Mesothelial cell of epicardium (in vitro differentiated cells): ENCODE data around the gene DFFB. TPM values are rescaled to one million over a fixed set of nuclear protein-coding genes. Genes with fewer than 3 reads are reported as not detected.
A peak's percentile ranks its signal among the peaks of the same experiment; 100 is the strongest.
"Not testable (repeated sequence)": the region's sequence is repeated elsewhere in the genome, so short reads cannot be mapped to it uniquely, and the experiment has no call there.

Source experiments
- DNase-seq, 2 experiments: peaks; one replicate each; pipeline ENCODE4 v3.0.0; 2021; ENCODE audit warnings: low spot score in 2 of 2; ENCODE audit not compliant: unreplicated experiment in 2 of 2
- H3K27ac Mint-ChIP-seq: 2 replicates; pipeline ENCODE4 v1.8.0; 2021; ENCODE audit warnings: mixed read lengths
- H3K27me3 Mint-ChIP-seq: 2 replicates; pipeline ENCODE4 v1.8.0; 2021; ENCODE audit warnings: low read depth, mixed read lengths
- H3K36me3 Mint-ChIP-seq: 2 replicates; pipeline ENCODE4 v1.8.0; 2021; ENCODE audit warnings: mixed read lengths
- H3K4me1 Mint-ChIP-seq: 2 replicates; pipeline ENCODE4 v1.8.0; 2021; ENCODE audit warnings: mixed read lengths
- H3K4me3 Mint-ChIP-seq: 2 replicates; pipeline ENCODE4 v1.8.0; 2021; ENCODE audit warnings: mild to moderate bottlenecking, moderate library complexity, mixed read lengths
- H3K9me3 Mint-ChIP-seq: 2 replicates; pipeline ENCODE4 v1.8.0; 2021; ENCODE audit warnings: mixed read lengths
- total RNA-seq: library from RNA; stranded (reverse); gene quantifications from 3 replicates; pipeline ENCODE4 v1.2.1, GENCODE V29; 2021
- TF ChIP-seq, protein P1 (sequence below): fragments of 200-600 bp; sonication (generic); IDR thresholded peaks from one replicate; pipeline ENCODE4 v1.5.0; 2021; ENCODE audit warnings: antibody characterized with exemption; ENCODE audit not compliant: unreplicated experiment

The DFFB gene
- total RNA-seq, 1 donor from 2014 or later = 11.0 TPM

GRCh38 chr1:3917761-3918160, 60.5 kb downstream of the DFFB start:
- Mint-ChIP-seq H3K27ac (no peak overlapping the region), H3K4me1 (no peaks in the 10 kb centered on the region), H3K27me3 (peaks cover 43% of the 10 kb centered on the region), H3K9me3 (no peaks in the 10 kb centered on the region), H3K4me3 (no peak overlapping the region), H3K36me3 (no peaks in the 10 kb centered on the region)
- TF ChIP-seq, protein P1, sequence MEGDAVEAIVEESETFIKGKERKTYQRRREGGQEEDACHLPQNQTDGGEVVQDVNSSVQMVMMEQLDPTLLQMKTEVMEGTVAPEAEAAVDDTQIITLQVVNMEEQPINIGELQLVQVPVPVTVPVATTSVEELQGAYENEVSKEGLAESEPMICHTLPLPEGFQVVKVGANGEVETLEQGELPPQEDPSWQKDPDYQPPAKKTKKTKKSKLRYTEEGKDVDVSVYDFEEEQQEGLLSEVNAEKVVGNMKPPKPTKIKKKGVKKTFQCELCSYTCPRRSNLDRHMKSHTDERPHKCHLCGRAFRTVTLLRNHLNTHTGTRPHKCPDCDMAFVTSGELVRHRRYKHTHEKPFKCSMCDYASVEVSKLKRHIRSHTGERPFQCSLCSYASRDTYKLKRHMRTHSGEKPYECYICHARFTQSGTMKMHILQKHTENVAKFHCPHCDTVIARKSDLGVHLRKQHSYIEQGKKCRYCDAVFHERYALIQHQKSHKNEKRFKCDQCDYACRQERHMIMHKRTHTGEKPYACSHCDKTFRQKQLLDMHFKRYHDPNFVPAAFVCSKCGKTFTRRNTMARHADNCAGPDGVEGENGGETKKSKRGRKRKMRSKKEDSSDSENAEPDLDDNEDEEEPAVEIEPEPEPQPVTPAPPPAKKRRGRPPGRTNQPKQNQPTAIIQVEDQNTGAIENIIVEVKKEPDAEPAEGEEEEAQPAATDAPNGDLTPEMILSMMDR = no peak
- peak in 1 of 2 experiments; percentile 0 for DNase-seq

DNA sequence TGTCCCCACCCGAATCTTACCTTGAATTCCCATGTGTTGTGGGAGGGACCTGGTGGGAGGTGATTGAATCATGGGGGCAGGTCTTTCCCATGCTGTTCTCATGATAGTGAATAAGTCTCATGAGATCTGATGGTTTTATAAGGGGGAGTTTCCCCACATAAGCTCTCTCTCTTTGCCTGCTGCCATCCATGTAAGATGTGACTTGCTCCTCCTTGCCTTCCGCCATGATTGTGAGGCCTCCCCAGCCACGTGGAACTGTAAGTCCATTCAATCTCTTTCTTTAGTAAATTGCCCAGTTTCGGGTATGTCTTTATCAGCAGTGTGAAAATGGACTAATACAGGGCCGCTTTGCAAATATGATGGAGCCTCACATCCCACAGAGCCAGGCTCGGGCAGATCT, 61.1 kb downstream of the DFFB start:
- H3K9me3 Mint-ChIP-seq, H3K27ac Mint-ChIP-seq: not testable (repeated sequence)
- H3K27me3 Mint-ChIP-seq = peaks cover 46% of the 10 kb centered on the region

DNA sequence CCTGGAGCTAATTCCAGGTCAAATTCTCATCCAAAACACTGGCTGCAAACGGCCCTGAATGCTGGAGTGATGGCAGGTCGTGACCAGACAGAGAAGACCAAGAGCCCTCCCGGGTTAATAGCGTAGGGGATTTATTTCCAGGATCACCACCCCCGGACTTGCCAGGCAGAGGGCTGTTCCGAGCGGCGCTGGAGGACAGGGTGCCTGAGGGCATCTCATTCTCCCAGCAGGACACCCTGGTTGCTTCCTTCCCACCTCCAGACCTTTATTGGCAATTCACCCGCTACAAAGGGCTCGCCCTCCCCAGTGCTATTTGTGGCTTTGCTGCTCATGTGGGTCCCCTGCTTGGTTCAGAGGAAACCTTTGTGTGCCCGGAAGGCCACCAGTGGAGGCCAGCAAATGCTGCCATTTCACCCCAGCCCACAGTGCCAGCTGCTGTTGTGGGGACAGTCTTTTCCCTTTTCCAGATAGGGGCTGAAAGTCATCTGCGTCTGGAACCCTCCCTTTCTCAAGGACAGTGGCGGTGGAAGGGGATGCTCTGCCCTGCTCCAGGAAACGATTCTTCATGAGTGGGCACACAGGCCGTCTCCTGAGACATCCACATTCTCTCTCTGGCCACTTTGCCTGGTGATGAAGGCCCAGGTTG, 61.8 kb downstream of the DFFB start:
- H3K36me3 Mint-ChIP-seq = no peaks in the 10 kb centered on the region
- TF ChIP-seq, protein P1 = no peak
- no peak overlapping the region for H3K4me3 Mint-ChIP-seq
- DNase-seq = peak in 1 of 2 experiments; percentile 13
- no peaks in the 10 kb centered on the region for H3K9me3 Mint-ChIP-seq
- peaks cover 47% of the 10 kb centered on the region for H3K27me3 Mint-ChIP-seq
- H3K27ac Mint-ChIP-seq = no peak overlapping the region
- H3K4me1 Mint-ChIP-seq = peaks cover 2% of the 10 kb centered on the region

More for the DNA sequence above, 61.1 kb downstream of the DFFB start:
- H3K4me1 Mint-ChIP-seq, DNase-seq, H3K36me3 Mint-ChIP-seq, H3K4me3 Mint-ChIP-seq: not testable (repeated sequence)

DNA sequence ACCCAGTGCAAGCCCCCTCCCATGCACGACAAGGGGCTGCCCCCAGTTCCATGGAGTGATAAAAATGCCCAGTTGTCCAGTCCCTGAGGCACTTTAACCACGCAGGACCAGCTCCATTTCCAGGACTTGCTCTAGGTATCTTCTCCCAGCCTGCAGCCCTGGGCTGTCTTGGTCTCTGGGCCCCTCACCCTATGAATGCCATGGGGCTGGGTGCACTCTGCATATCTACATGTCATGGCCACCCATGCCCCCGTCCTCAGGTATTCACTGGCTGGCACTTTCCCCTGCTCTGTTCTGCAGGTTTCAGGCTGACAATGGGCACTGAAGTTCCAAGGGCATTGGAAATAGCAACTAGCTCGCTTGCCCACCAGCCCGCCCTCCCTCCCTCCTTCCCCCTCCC, 62.4 kb downstream of the DFFB start:
- DNase-seq = peak in 1 of 2 experiments; percentile 6
- TF ChIP-seq, protein P1 = no peak
- H3K36me3 Mint-ChIP-seq = no peaks in the 10 kb centered on the region

DNA sequence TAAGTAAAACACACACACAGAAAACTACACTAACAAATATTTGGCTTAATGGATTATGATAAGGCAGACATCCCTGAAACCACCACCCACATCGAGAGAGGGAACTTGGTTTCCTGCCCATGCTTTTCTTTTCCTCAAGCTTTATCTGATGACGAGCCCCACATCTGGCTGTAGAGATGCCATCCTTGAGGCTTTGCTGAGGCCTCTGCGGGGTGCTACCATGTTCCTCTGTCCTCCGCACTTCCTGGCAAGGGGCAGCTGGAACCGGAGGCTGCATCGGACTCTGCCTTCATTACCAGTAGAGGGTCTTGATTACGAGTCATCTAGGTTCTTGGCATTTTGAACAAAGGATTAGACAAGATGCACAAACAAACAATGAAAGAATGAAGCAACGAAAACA, 64.5 kb downstream of the DFFB start:
- no peaks in the 10 kb centered on the region for H3K9me3 Mint-ChIP-seq

More for the DNA sequence above, 62.4 kb downstream of the DFFB start:
- Mint-ChIP-seq H3K9me3 (no peaks in the 10 kb centered on the region), H3K27me3 (peaks cover 47% of the 10 kb centered on the region), H3K4me3 (no peak overlapping the region), H3K27ac (no peak overlapping the region), H3K4me1 (peaks cover 4% of the 10 kb centered on the region)

GRCh38 chr1:3922201-3922725, 65.0 kb downstream of the DFFB start:
- Mint-ChIP-seq H3K27me3 (peaks cover 46% of the 10 kb centered on the region), H3K36me3 (no peaks in the 10 kb centered on the region), H3K9me3 (no peaks in the 10 kb centered on the region), H3K4me1 (peaks cover 12% of the 10 kb centered on the region), H3K27ac (no peak overlapping the region), H3K4me3 (no peak overlapping the region)
- DNase-seq = no peak
- TF ChIP-seq, protein P1 = no peak

More for the DNA sequence above, 64.5 kb downstream of the DFFB start:
- H3K27ac Mint-ChIP-seq = no peak overlapping the region
- H3K4me3 Mint-ChIP-seq = no peak overlapping the region
- peaks cover 12% of the 10 kb centered on the region for H3K4me1 Mint-ChIP-seq
- H3K27me3 Mint-ChIP-seq = peaks cover 46% of the 10 kb centered on the region
- no peaks in the 10 kb centered on the region for H3K36me3 Mint-ChIP-seq
- TF ChIP-seq, protein P1 = no peak
- DNase-seq = peak in 1 of 2 experiments; percentile 1
